Loucy (cell line): Measurements from ENCODE around the gene ADM5.

Experiments used
- H2AFZ ChIP-seq: fragments of 200-600 bp; sonication (generic); 2 replicates; pipeline ENCODE4 v1.6.0; 2016; ENCODE audit warnings: antibody characterized with exemption, mild to moderate bottlenecking, low read length, moderate library complexity
- H3F3A ChIP-seq: fragments of 200-600 bp; 2 replicates; pipeline ENCODE4 v1.6.0; 2016; ENCODE audit warnings: antibody characterized with exemption, low read depth, mild to moderate bottlenecking
- H3K27me3 ChIP-seq: fragments of 200-600 bp; sonication (generic); 2 replicates; pipeline ENCODE4 v1.6.1; 2014; ENCODE audit warnings: low read length, mild to moderate bottlenecking; ENCODE audit not compliant: insufficient read depth, poor library complexity, severe bottlenecking
- H3K36me3 ChIP-seq: fragments of 200-600 bp; sonication (generic); 2 replicates; pipeline ENCODE4 v1.6.1; 2016; ENCODE audit warnings: low read length; ENCODE audit not compliant: insufficient read depth
- H3K4me1 ChIP-seq: fragments of 200-600 bp; sonication (generic); 2 replicates; pipeline ENCODE4 v1.5.1; 2014; ENCODE audit warnings: low read length, mild to moderate bottlenecking; ENCODE audit not compliant: insufficient read depth, poor library complexity, severe bottlenecking
- H3K4me2 ChIP-seq: fragments of 200-600 bp; sonication (generic); 2 replicates; pipeline ENCODE4 v1.6.0; 2014; ENCODE audit warnings: antibody characterized with exemption, low read length, low read depth, mild to moderate bottlenecking; ENCODE audit not compliant: poor library complexity, severe bottlenecking
- H3K4me3 ChIP-seq: fragments of 200-600 bp; sonication (generic); 2 replicates; pipeline ENCODE4 v1.5.1; 2014; ENCODE audit warnings: low read length, mild to moderate bottlenecking, mixed read lengths; ENCODE audit not compliant: poor library complexity, severe bottlenecking
- H3K79me2 ChIP-seq: fragments of 200-600 bp; sonication (generic); 2 replicates; pipeline ENCODE4 v1.6.1; 2014; ENCODE audit warnings: low read length; ENCODE audit not compliant: insufficient read depth
- H3K9ac ChIP-seq: fragments of 200-600 bp; sonication (generic); 2 replicates; pipeline ENCODE4 v1.6.0; 2014; ENCODE audit warnings: mild to moderate bottlenecking, low read depth, low read length, moderate library complexity; ENCODE audit not compliant: poor library complexity, severe bottlenecking
- H3K9me2 ChIP-seq: fragments of 200-600 bp; sonication (generic); replicated peaks from 2 replicates; pipeline ENCODE4 v1.6.1; 2016; ENCODE audit warnings: low read depth, low read length, mixed read lengths
- H3K9me3 ChIP-seq: fragments of 200-600 bp; sonication (generic); 2 replicates; pipeline ENCODE4 v1.6.1; 2014; ENCODE audit warnings: mild to moderate bottlenecking, antibody characterized with exemption, low read length, low read depth; ENCODE audit not compliant: insufficient read depth
- H4K20me1 ChIP-seq: fragments of 200-600 bp; sonication (generic); 2 replicates; pipeline ENCODE4 v1.6.0; 2014; ENCODE audit warnings: antibody characterized with exemption, low read length, mild to moderate bottlenecking; ENCODE audit not compliant: insufficient read depth, poor library complexity, severe bottlenecking
- EZH2phosphoT487 ChIP-seq: fragments of 200-600 bp; IDR thresholded peaks from 2 replicates; pipeline ENCODE4 v1.6.1; 2018; ENCODE audit warnings: antibody characterized with exemption, mild to moderate bottlenecking, moderate library complexity, borderline replicate concordance
- TF ChIP-seq, protein P1 (sequence below): fragments of 200-600 bp; sonication (generic); conservative IDR thresholded peaks from 2 replicates; pipeline ENCODE4 v1.5.1; 2014; ENCODE audit warnings: mild to moderate bottlenecking, antibody characterized with exemption, low read length

Gene ADM5

GRCh38 chr19:49660338-49660961 is 28.9 kb upstream of the ADM5 start:
- Histone ChIP-seq H3K9me3 (no peaks in the 10 kb centered on the region), H3K36me3 (peaks cover 46% of the 10 kb centered on the region; the same call in 1 of the 2 replicates), H3K4me2 (no peak overlapping the region), H3K79me2 (peaks cover 29% of the 10 kb centered on the region), H3K4me3 (no peak overlapping the region), H3K9me2 (no peaks in the 10 kb centered on the region), H3K9ac (no peak overlapping the region), H3K4me1 (peaks cover 5% of the 10 kb centered on the region), H4K20me1 (peaks cover 17% of the 10 kb centered on the region), H2AFZ (no peak overlapping the region), H3K27me3 (no peaks in the 10 kb centered on the region), H3F3A (no peaks in the 10 kb centered on the region)
- TF ChIP-seq EZH2phosphoT487 = no peak
- TF ChIP-seq, protein P1, sequence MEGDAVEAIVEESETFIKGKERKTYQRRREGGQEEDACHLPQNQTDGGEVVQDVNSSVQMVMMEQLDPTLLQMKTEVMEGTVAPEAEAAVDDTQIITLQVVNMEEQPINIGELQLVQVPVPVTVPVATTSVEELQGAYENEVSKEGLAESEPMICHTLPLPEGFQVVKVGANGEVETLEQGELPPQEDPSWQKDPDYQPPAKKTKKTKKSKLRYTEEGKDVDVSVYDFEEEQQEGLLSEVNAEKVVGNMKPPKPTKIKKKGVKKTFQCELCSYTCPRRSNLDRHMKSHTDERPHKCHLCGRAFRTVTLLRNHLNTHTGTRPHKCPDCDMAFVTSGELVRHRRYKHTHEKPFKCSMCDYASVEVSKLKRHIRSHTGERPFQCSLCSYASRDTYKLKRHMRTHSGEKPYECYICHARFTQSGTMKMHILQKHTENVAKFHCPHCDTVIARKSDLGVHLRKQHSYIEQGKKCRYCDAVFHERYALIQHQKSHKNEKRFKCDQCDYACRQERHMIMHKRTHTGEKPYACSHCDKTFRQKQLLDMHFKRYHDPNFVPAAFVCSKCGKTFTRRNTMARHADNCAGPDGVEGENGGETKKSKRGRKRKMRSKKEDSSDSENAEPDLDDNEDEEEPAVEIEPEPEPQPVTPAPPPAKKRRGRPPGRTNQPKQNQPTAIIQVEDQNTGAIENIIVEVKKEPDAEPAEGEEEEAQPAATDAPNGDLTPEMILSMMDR = no peak

DNA sequence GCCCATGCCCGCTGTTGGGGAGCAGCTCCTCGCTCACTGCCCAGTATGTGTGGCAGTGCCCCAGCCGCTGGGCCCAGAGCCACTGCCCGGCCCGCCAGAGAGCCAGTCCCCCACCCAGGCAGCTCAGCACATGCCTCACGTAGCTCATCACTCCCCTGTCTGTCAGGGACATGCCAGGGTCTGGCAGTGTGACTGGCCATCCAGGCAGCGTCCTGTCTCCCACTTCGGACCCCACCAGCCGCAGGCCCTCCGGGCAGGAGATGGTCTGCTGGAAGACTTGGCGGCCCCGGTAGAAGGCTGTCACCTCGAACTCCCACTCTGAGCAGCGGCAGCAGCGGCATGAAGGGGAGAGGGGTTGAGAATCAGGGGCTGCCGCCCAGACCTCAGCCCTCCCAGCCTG is 27.4 kb upstream of the ADM5 start:
- H3K4me2 ChIP-seq = no peak overlapping the region
- no peaks in the 10 kb centered on the region for H3F3A ChIP-seq
- H4K20me1 ChIP-seq = peaks cover 17% of the 10 kb centered on the region
- peaks cover 14% of the 10 kb centered on the region for H3K4me1 ChIP-seq
- no peak overlapping the region for H2AFZ ChIP-seq
- no peak for TF ChIP-seq EZH2phosphoT487
- TF ChIP-seq, protein P1 = no peak
- H3K9ac ChIP-seq = no peak overlapping the region
- no peaks in the 10 kb centered on the region for H3K9me3 ChIP-seq
- no peaks in the 10 kb centered on the region for H3K27me3 ChIP-seq
- H3K9me2 ChIP-seq = no peaks in the 10 kb centered on the region
- no peak overlapping the region for H3K4me3 ChIP-seq
- peaks cover 37% of the 10 kb centered on the region; the same call in 1 of the 2 replicates for H3K36me3 ChIP-seq
- peaks cover 41% of the 10 kb centered on the region for H3K79me2 ChIP-seq

DNA sequence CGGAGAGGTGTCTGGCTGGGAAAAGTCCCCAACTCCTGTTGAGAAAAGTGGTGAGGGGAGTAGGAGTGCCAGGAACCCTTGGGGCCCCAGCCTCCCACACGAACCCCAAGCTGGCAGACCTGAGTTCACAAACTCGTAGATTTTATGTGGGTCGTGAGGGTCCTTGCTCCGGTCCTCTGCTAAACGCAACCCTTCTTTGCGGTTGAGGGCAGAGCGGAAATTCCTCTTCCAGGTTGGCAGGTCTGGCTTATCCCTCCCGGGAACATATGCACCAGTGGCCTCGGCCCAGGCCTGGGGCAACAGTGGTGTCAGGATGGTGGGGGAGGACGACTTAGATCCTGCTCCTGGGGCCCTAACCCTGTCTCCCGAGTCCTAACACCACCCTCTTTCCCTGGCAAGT is 26.2 kb upstream of the ADM5 start:
- Histone ChIP-seq H4K20me1 (peaks cover 17% of the 10 kb centered on the region), H3K9ac (no peak overlapping the region)

More for the DNA sequence above, 26.2 kb upstream of the ADM5 start:
- peak overlapping the region; percentile 93 for H3K4me2 ChIP-seq
- H2AFZ ChIP-seq = no peak overlapping the region
- peaks cover 42% of the 10 kb centered on the region for H3K79me2 ChIP-seq
- H3K9me2 ChIP-seq = no peaks in the 10 kb centered on the region
- no peaks in the 10 kb centered on the region for H3F3A ChIP-seq
- no peaks in the 10 kb centered on the region for H3K27me3 ChIP-seq
- no peaks in the 10 kb centered on the region for H3K9me3 ChIP-seq
- peaks cover 21% of the 10 kb centered on the region for H3K4me1 ChIP-seq
- peak overlapping the region; percentile 97 for H3K4me3 ChIP-seq
- no peak for TF ChIP-seq EZH2phosphoT487
- TF ChIP-seq, protein P1 = no peak
- H3K36me3 ChIP-seq = peaks cover 34% of the 10 kb centered on the region; the same call in 1 of the 2 replicates
